Fibroblast of skin of left biceps (primary cell): Measurements from ENCODE around the gene MEAK7.

ENCODE experiments used
- DNase-seq, 2 experiments: peaks; one replicate each; pipeline ENCODE4 v3.0.0-alpha.2; 2013; ENCODE audit warnings: low read depth in 2 of 2

The MEAK7 gene

DNA sequence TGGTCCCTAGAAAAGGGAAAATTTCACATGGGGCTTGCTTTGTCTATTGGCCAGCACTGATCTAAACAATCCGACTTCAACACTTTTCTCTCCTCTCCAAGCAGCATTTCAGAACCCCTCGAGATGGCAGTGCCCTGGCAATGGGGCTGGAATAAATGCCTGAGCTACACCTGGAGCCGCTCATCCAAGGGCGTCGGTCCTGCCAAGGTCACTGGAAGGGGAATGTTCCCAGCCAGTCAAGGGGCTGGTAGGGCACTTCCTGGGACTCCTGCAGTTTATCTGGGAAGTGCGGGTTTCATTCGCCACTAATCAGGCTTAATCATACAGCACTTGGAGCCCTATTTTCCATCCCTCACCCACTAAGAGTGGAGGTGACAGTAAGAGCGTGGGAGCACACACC lies 17.1 kb downstream of the MEAK7 start:
- DNase-seq: no peak

DNA sequence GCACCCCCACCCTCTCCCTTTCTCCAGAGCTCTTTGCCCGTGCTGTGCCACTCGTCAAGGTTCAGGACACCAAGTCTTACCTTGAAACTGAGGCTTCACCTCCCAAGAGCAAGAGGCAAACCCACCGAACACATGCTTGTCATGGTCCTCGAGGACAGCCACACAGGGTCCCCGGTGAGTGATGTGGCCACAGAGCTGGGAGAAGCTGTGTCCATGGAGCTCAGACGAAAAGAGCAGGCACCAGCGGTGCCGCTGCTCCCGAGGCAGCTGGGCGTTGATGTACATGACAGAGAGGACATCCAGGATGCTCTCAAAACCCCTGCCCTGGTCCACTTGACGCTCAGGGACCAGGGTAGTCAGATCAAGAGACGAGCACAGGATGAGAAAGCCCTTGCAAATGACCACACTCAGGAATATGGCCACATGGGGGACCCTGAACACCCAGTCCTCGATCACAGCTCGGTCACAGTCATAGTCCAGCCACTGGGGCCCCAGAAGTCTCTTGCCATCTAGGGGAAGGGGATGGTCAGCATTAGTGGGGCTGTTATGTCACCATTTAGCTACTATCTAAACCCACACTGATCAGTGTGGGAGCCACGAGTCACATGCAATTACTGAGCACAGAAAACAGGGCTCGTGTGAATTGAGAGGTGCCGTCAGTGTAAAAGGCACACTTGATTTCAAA lies 17.8 kb downstream of the MEAK7 start:
- DNase-seq: no peak

DNA sequence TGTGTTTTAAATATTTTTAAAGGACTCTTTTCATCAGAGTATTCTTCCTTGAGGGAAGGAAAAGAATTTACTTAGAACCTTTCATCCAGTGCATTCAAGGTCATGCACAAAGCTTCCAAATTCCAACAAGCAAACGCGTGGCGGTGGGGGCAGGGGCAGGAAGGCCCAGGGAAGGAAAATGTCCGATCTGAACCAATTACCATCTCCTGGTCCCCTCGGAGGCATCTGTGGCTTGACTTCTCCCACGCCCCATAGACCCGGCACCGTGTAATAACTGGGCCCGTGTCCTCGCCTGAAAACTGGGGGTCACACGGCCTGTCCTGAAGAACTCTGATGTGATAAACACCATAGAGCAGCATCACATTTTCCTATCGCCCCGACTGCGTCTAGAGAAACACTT lies 18.3 kb downstream of the MEAK7 start:
- no peak for DNase-seq

DNA sequence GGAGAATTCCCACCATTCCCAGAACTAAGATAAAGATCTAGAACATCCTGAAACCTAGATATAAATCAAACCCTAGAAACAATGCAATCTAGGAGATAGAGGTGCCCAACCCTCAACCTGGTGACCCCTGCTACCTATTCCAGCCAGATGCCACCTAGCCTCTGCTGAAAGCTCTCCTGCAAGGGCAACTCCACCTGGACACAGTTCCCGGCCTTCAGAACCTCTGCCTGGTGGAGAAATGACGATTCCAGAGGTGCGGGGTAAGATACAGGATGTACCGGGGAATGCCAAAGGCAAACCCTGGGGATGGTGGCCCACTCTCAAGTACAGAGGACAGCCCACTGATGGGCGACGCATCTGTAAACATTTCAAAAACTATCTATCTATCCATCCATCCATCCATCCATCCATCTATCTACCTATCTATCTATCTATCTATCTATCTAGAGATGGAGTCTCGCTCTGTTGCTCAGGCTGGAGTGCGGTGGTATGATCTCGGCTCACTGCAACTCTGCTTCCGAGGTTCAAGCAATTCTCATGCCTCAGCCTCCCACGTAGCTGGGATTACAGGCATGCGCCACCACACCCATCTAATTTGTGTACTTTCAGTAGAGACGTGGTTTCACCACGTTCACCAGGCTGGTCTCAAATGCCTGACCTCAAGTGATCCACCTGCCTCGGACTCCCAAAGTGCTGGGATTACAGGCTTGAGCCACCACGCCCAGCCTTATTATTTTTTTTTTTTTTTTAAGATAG lies 19.0 kb downstream of the MEAK7 start:
- no peak for DNase-seq

DNA sequence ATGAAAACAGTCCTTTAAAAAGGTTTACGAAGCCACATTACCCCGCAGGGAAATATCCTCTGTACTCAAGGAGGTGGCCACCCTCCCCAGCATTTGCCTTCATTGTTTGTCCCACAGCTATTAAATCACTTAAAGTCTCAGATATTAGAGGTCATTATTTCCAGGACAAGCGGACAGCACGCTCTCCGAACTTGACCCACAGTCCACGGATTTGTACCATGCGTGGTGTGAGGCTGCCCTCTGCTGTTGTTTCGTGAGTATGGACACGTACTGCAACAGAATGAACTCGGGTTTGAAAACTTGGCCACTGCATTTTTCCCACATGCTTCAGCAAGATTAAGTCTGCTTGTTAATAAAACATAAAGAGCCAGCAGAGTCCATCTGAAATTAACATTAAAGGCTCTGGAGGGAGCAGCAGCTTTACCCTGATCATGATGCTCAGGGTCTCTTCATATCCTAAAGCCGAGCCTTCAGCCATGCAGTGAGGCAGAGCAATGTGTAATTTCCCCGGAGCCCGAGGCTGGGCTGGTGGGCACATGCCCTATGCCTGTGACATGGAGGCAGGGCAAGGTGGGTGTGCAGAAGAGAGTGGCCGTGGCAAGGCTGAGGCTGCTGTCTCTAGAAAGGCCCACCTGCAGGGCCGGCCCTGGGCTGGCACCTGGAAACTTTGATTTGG lies 19.7 kb downstream of the MEAK7 start:
- no peak for DNase-seq

DNA sequence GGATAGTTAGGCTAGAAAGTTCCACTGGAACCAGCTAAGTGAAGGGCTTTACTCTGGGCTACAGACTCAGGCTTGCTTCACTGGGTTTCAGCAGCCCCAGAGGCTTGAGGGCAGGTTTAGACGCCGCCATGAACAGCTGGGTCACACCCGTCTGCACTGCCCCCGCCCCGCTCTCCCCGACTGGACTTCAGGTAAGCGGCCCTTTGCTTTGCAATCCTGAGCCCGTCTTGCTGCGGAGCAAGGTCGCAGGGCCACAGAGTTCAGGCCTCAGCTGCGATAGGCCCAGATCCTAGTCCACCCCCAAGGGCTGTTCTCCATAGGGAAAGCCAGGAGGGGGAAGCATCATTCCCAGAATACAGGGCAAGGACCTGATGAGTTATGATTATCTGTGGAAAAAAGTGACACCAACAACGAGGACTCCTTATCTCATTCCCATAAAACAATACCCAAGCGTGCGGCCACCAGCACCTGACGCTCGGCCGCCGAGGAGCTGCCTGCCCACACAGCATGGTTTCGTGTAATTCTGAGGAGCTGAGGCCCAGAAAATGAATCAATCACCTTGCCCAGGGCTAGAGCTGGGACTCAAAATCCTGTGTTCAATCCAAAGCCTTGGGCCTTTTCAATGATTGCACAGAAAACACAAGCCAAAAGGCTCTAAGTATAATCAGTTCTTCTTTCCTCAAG lies 20.4 kb downstream of the MEAK7 start:
- DNase-seq: no peak

DNA sequence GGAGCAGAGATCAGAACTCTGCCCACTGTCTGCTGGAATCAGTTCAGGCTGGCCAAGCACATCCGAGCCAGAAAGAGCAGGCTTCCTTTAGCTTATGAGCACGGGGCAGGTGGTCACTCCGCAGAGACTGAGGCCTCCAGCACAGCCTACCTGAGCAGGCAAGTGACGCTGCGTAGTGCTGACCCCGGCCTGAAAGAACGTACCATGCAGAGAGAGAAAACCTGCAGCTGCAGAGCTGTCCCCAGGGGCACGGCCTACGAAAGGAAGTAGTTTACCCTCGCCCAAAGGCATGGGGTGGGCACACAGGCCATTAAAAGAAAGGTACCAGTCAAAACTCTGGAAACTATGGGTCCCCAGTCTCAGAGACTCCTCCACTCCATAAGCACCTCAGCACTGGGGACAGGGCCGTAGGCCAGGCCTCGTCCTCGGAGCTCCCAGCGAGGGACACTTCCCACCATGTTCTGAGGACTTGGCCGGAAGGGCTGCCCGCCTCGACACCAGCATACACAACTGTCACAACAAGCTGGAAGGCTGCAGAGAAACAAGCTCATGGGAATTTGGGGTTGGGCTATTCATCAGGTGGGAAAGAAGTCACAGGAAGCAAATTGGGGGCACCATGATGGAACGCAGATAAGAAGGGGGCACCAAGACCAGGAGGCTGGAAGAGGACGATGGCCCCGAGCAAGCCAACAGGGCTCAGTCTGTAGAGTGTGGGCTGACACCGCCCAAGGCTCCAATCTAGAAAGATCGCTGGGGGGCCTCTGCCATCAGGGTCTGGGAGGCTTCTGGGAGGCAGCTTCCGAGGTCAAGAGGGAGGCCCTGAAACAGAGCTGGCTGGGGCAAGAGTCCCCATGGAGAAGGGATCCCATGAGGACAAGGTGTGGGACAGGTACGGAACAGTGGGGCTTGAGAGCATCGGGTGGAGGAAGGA lies 21.2 kb downstream of the MEAK7 start:
- no peak for DNase-seq

DNA sequence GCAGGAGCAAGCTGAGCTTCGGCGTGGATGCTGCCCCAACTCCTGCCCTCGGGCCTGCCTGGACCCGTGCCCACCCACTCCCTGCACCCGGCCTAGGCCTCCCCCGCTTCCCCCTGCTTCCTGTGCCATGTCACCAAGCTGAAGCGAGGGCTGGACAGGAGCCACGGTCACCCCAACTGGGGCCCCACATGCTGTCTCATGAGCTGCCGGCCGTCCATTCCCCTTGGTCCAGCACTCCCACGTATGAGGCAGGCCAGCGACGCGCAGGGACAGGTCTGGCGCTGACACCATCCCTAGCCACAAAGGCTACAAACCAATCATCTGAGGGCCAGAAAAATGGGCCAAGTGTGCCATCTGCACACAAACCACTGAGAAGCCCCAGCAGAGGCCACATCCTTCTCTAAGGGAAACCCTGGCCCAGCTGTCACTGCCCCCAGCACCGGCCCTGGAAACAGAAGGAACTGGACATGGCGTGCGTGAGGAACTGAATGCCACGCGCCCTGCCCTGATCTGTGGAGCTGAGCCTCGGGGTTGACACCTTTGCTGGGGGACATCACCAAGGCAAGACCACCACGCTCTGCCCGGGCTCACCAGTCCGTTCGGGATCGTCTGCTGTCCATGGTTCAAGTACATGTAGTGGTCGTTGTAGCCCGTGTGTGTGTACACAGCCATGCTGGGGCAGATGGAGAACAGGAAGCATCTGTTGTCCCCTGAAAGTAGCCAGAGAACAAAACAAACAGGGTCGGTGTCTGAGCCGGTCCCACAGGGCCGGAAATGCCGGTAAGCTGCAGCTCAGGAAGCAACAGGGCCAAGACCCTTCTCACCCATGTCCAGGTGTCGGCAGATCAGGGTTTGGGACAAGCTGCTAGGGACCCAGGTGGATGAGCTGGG lies 22.2 kb downstream of the MEAK7 start:
- DNase-seq: no peak

DNA sequence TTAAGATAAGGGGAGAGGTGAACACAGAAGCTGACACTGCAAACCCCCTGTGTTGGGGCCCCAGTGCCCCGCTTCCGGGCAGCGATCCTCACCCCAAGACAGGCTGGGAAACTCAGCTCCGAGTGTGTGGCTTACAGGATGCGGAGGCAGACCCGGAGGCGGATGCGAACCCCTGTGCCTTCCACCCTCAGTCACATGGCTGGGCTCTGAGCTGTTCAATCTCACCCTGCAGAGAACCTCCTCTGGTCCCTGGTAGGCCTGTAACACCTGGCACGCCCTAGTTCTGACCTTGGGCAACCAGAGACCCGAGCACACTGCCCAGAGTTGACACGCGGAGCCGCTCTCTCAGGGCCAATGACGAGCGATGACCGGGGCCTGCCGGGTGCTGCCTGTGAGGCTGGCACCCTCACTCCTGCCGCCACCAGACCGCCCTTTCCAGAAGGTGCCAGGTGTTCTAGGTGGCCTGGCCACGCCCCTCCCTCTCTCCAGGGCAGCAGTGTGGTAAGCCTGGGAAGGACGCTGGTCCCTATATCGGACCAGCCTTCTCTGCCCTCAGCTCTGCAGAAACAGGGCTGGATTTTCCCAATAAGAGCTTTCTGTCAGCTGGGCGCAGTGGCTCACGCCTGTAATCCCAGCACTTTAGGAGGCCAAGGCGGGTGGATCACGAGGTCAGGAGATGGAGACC lies 23.3 kb downstream of the MEAK7 start:
- DNase-seq: no peak

DNA sequence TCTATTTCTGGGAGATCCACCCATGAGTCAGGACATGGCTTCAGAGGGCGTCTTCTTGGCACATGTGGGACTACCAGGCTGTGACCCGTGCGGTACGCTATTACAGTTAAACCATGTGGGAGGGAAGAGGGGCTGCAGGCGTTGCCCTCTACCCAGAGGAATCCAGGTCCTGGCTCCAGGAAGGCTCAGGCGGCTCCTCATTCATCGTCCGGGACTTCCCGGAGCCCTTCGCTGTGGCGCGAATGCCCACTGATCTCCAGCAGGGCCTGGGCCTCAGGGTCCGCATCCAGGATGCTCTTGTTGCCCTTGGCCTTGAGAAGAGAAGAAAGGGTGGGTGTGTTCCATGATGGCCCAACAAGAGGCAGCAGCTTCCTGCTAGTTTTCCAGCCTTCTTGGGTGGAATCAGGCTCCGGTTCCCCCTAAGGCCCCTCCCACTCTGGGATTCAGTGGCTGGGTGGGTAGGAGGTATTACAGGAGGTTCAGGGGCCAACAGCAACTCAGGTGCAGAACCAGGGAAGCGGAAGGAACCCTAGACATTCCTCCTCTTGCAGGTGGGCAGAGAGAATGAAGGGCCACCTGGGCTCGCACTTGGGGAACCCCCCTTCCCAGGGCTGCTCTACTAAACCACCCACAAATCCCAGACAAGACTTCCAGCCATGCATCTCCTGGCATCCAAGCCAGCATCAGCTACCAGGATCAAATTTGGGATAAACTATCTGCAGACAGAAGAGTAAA lies 24.6 kb downstream of the MEAK7 start:
- no peak for DNase-seq

DNA sequence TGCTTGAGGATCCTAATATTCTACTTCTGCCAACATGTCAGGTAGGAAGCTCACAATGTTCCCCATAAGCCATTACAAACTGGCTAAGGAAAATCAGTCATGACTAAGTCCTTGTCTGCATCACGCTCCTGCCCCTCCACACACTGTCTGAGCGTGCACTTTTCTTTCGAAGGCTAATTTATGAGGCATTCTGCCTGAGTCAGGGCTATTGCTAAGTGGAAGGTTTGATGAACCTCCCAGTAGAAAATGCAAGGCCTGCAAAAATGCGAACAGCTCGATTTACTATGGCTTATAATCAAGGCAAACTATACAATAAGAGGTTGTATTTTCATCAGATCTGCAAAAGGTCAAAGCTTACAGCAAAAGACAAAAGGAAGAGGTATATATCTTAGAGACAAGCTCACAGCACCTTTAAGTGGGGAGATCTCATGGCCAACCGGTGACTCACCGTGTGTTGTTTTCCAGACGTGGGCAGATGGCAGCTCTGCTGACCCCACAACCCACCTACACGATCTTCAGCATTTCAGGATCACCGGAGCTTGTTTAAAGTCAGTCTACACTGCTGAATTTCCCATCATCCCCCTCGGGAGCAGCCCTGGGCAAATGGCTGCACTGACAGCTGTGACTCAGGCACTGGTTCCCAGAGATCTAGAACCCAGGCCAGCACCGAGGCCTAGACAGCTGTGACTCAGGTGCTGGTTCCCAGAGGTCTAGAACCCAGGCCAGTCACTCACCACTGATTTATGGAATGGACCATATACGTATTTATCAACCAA lies 26.1 kb downstream of the MEAK7 start:
- peak in 1 of 2 experiments; percentile 6 for DNase-seq

DNA sequence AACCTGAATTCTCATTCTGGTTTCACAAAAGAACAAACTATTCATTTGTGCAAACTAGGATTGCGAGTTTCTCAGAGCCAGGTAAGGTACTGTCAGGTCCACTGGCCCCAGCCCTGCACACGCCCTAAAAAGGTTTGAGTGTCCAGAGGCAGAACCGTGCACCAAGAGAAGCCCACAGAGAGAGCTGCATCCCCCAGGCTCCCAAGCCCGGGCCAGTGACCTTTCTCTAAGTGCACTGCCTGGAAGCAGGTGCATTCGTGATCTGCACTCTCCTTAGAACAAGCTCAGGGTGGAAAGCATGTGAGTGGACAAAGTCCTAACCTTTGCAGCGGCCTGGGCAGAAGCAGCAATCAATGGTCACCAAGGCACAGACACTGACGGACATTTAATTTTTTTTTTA lies 26.8 kb downstream of the MEAK7 start:
- no peak for DNase-seq

DNA sequence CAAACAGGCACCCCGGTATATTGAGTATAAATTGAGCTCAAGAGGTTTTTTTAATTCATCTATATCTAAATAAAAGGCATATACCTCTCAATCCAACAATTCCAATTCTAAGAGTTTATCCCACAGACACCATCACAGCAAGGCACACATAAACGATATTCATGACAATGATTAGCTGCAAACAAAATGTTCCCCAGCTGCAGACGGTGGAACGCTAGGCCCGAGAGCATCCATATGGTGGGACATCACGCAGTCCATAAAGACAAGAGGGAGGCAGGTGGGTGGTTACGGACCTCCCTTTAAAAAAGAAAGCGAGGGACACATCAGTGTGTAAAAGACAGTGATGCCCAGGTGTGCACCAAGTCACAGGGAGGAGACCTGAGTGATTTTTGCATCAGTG lies 28.1 kb downstream of the MEAK7 start:
- no peak for DNase-seq

DNA sequence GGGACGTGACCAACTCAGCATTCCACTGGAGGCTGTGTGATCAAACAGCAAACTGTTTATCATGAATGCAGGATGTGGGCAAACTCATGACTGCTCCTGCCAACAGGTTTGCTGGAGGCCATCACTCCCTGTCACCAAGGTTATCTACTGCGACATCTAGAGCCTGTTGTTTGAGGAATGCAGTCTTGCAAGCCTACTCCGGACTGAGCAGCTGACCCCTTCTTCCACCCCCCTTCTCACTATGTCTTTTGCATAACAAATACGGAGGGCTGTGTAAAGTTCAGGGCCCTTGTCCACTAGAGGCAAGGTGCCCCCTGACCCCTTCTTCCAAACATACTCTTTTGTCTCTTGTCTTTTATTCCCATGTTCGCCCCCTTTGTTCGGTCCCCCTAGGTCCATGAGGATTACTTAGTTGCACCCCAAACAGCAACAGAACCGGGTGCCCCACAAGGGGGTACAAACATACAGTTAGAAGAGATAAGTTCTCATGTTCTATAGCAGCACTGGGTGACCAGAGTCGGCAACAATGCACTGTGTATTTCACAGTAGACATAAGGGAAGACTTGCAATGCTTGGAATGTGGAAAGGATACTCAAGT lies 28.7 kb downstream of the MEAK7 start:
- no peak for DNase-seq

DNA sequence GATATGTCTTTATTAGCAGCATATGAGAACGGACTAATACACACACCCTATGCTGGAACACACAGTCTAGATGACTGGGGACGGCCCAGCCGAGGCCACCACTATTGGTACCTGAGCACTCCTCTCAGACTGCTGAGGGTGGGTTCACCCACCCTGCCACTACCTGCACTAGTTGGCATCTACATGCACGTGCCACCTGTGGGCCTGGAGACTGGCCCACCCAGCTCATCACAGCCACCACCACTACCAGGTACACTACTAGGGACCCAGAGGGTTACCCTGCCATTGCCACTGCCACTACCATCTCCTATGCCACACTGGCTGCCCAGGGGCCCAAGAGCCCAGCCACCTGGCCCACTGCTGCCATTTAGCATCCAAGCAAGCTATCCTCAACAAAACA lies 32.5 kb downstream of the MEAK7 start:
- no peak for DNase-seq

DNA sequence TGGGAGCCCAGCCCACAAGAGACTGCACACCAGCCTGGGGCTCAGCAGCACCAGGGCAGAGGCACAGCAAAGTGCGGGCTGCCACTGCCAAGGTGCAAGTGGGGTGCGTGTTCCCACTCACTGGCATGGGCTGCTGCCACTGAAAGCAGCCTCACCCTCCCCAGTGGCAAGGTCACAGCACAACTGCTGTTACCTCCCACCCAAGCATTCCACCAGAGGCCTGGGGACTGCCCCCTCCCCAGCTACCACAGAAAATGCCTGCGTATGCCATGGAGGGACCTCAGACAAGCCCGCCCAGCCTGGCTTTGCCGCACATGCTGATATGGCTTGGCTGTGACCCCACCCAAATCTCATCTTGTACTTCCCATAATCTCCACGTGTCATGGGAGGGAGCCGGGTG lies 33.1 kb downstream of the MEAK7 start:
- no peak for DNase-seq

DNA sequence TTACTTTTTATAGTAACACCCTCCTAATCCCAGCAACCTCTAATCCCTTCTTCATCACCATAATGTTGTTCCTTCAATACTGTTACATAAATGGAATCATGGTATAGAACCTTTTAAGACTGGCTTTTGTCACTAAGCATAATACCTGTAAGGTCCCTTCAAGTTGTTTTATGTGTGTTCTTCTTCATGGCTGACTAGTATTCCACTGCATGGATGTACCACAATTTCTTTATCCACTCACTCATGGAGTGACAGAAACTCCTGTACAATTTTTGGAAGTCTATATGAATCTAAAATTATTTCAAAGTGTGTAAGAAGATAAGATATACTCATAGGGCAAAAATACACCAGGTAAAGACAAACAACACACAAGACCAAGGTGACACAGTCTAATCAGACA lies 36.8 kb downstream of the MEAK7 start:
- DNase-seq: no peak

DNA sequence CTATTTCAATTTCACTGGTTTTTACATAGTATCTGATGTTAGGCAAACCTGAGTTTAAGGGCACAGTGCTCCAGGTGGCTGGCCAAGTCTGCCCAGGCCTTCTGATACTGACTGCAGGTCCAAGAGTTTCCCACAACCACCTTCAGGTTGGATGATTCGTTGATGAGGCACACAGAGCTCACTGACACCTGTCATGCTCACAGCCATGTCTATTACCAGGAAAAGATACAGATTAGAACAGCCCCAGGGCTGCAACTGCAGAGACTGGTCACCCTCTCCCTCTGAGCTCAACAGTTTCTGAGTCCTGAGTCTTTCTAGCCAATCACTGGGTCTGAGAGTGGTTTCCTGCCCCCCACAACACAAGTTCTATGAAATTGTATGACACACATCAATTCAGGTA lies 37.2 kb downstream of the MEAK7 start:
- DNase-seq: no peak
